NK-92 treated with Interleukin-12 subunit alpha and Interleukin-12 subunit beta, amount 100 ng/mL, for 24 hours (cell line): ENCODE measurements around the gene RSRP1.
"Not testable (repeated sequence)": the region's sequence is repeated elsewhere in the genome, so short reads cannot be mapped to it uniquely, and the experiment has no call there.

Experiments used
- DNase-seq: peaks from one replicate; lab custom pipeline; 2025; lab: John Stamatoyannopoulos, UW

The RSRP1 gene

GRCh38 chr1:25256578-25256965 lies 9.3 kb upstream of the RSRP1 start:
- DNase-seq, result no peak

GRCh38 chr1:25255706-25256577 lies 8.7 kb upstream of the RSRP1 start:
- DNase-seq, result no peak

- no peak for DNase-seq
These were observed 6.7 kb upstream of the RSRP1 start for GRCh38 chr1:25253911-25254310.

GRCh38 chr1:25247829-25248754 lies 838 bp upstream of the RSRP1 start:
- DNase-seq, result no peak

- DNase-seq, result peak; percentile 57
These were observed 642 bp downstream of the RSRP1 start for GRCh38 chr1:25246600-25247023.

- DNase-seq, result no peak
These were observed 1.2 kb downstream of the RSRP1 start for GRCh38 chr1:25245809-25246599.

- no peak for DNase-seq
These were observed 1.9 kb downstream of the RSRP1 start for GRCh38 chr1:25245393-25245792.

- no peak for DNase-seq
These were observed 3.3 kb downstream of the RSRP1 start for GRCh38 chr1:25243907-25244306.

GRCh38 chr1:25239681-25240541 lies 7.3 kb downstream of the RSRP1 start:
- peak; percentile 96 for DNase-seq

- DNase-seq, result no peak
These were observed 9.2 kb downstream of the RSRP1 start for GRCh38 chr1:25238046-25238445.

DNA sequence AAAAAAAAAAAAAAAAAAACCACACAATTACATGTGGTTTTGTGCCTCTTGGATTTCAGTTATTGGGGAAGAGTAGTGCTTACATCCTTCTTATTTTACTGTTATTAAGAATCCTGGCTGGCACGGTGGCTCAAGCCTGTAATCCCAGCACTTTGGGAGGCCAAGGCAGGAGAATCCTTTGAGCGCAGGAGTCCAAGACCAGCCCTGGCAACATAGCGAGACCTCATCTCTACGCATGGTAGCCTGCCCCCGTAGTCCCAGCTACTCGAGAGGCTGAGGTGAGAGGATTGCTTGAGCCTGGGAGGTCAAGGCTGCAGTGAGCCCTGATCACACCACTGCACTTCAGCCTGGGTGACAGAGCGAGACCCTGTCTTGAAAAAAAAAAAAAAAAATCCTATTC lies 11.0 kb downstream of the RSRP1 start:
- DNase-seq, result not testable (repeated sequence)

- DNase-seq, result not testable (repeated sequence)
These were observed 11.8 kb downstream of the RSRP1 start for GRCh38 chr1:25235411-25235810.

- DNase-seq, result peak; percentile 76
These were observed 14.1 kb downstream of the RSRP1 start for GRCh38 chr1:25232866-25233784.

DNA sequence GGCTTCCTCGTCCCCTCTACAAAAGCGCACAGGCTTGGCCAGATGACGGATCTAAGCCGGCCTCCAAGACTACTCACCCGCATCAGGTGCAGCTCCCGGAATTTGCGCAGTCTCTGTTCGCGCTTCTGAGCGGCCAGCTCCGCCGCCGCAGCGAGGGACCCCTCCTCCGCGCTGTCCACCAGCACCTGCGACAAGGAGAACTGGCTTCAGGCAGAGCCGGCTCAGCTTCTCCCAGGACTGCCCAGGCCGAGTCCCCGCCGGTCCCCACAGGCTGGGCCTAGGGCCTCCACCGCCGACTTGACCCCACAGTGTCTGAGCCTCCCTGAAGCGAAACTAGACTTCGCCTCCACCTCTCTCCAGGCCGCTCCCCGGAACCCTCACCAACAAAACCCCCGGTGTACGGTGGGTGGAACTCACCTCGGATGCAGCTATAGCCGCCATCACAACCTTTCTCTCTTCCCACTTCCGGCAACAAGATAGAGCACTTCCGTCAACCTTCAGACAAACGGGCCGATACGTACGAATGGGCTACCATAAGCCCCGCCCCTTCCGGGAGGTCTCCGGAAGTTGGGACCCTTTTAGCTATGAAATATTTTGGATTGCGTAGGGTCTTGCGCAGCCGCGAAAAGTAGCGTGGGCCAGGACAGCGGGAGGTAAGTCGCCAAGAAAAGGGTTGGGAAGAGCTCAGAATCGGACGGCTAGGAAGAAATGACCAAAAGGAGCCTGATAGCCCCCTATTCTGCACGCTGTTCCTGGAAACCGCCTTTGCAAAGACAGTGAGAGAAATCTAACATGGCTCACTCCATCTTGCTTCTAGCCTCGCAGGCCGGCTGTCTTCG lies 15.0 kb downstream of the RSRP1 start, which contains the start of gene SYF2:
TSS of gene SYF2 (minus strand) at position 476 of the 839 bp plus-strand sequence. CDS start at position 441, 35 bp downstream.
- peak; percentile 85 for DNase-seq

- no peak for DNase-seq
These were observed 23.8 kb downstream of the RSRP1 start for GRCh38 chr1:25223471-25223870.

DNA sequence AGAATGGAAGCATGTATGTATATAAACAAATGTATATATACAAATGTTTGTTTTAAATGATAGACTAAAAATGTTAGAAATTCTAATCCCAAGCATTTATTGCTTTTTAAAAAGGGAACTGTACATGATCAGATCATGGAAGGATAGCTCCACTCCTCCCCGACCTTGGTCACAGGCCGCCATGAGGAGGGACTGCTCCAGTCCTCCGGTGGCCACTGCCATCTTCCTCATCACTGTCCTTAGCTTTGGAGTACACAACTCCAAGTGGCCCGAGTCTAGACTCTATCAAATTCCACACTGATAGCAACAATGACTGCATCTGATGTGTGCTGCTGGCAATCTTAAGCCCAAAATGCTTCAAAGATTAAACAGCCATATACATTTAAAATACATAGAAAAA lies 24.6 kb downstream of the RSRP1 start:
- DNase-seq, result no peak

GRCh38 chr1:25220666-25221065 lies 26.6 kb downstream of the RSRP1 start:
- no peak for DNase-seq

GRCh38 chr1:25219661-25220251 lies 27.5 kb downstream of the RSRP1 start:
- DNase-seq, result no peak
